Gastroesophageal sphincter (tissue), 4 donors: ENCODE results near the gene GPR160. TPM values are rescaled to one million over a fixed set of nuclear protein-coding genes. Genes with fewer than 3 reads are reported as not detected.

Experiments
- ATAC-seq: fragments of 150-250 bp; one replicate; pipeline ENCODE4 v1.9.1; 2016; ENCODE audit warnings: mild to moderate bottlenecking, moderate library complexity
- H3K27ac ChIP-seq, 4 donors: fragments of 200-600 bp; sonication (generic) in 3 of 4; 1 replicate in 3 of 4; 2 replicates in 1 of 4; pipeline ENCODE4 v1.5.1; 2016 to 2019
- H3K27me3 ChIP-seq: fragments of 200-600 bp; sonication (generic); one replicate; pipeline ENCODE4 v1.5.1; 2019
- H3K36me3 ChIP-seq, 2 donors: fragments of 200-600 bp; sonication (generic); one replicate each; pipeline ENCODE4 v1.5.1; 2019; ENCODE audit warnings: control low read depth in 1 of 2
- H3K4me1 ChIP-seq, 3 donors: fragments of 200-600 bp; sonication (generic); 1 replicate in 2 of 3; 2 replicates in 1 of 3; pipeline ENCODE4 v1.5.1; 2016 to 2019; ENCODE audit warnings: control low read depth in 2 of 3
- H3K4me3 ChIP-seq, 2 donors: fragments of 200-600 bp; sonication (generic); one replicate each; pipeline ENCODE4 v1.5.1; 2019; ENCODE audit warnings: mild to moderate bottlenecking in 1 of 2, moderate library complexity in 1 of 2
- H3K9me3 ChIP-seq, 3 donors: fragments of 200-600 bp; sonication (generic); one replicate each; pipeline ENCODE4 v1.5.1; 2017 to 2019; ENCODE audit warnings: control low read depth in 2 of 3
- CTCF ChIP-seq, 4 experiments: fragments of 200-600 bp in 2 of 4; fragments of 450-650 bp in 2 of 4; sonication (generic) in 1 of 4; IDR thresholded peaks; one replicate each; pipeline ENCODE4 v1.5.1; 2017 to 2019; ENCODE audit warnings: antibody characterized with exemption in 4 of 4, mild to moderate bottlenecking in 2 of 4, moderate library complexity in 2 of 4
- EP300 ChIP-seq: sonication (generic); formaldehyde crosslinking; IDR thresholded peaks from one replicate; pipeline ENCODE4 v1.6.1; 2017; ENCODE audit warnings: antibody characterized with exemption, mild to moderate bottlenecking
- POLR2A ChIP-seq, 2 donors: fragments of 450-650 bp; IDR thresholded peaks; one replicate each; pipeline ENCODE4 v1.6.1; 2017; ENCODE audit warnings: antibody characterized with exemption in 2 of 2, mild to moderate bottlenecking in 2 of 2, moderate library complexity in 1 of 2
- POLR2AphosphoS5 ChIP-seq: sonication (generic); formaldehyde crosslinking; IDR thresholded peaks from one replicate; pipeline ENCODE4 v1.6.1; 2017; ENCODE audit warnings: antibody characterized with exemption
- WGBS, 2 donors: methylation state at CpG; one replicate each; pipeline ENCODE4 v1.1.5; 2018; ENCODE audit warnings: low coverage in 1 of 2; 5-methylcytosine and 5-hydroxymethylcytosine counted together
- total RNA-seq, 4 donors: library from RNA; depleted of rRNA; stranded (reverse); fragments of >200 nt; gene quantifications; one replicate each; pipeline ENCODE4 v1.1.0, GENCODE V29; 2016

The GPR160 gene
- total RNA-seq, 4 donors from 2014 or later: 0.31 to 4.3 (median 0.94) TPM

GRCh38 chr3:170058127-170058526 lies 20.3 kb downstream of the GPR160 start:
- TF ChIP-seq CTCF (IDR thresholded peaks at IDR 0.05) (no peak), POLR2A (IDR thresholded peaks at IDR 0.05) (no peak), EP300 (no peak), POLR2AphosphoS5 (no peak)
- H3K4me3 ChIP-seq: no peak overlapping the region
- 50 to 61% methylated on average over 2 to 6 of the region's 6 CpGs for WGBS, 2 donors

DNA sequence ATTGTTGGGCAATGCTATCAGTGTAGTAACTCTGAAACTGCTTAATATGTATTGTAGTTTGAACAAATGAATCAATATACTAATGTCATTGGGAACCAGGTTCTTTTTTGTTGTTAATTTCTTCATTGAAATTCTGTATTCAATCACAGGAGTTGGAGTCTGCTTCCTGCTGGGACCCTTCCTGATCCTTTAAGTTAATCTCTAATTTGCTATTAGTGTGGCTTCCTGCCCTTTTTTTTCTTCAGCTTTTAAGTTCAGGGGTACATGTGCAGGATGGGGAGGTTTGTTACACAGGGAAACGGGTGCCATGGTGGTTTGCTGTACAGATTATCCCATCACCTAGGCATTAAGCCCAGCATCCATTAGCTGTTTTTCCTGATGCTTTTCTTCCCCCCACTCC lies 21.7 kb downstream of the GPR160 start:
- Histone ChIP-seq H3K4me1 (no peaks in the 10 kb centered on the region), H3K27ac (no peak overlapping the region), H3K36me3 (no peaks in the 10 kb centered on the region), H3K27me3 (no peaks in the 10 kb centered on the region), H3K9me3 (no peaks in the 10 kb centered on the region), H3K4me3 (no peak overlapping the region)
- TF ChIP-seq EP300: no peak
- TF ChIP-seq POLR2AphosphoS5: no peak
- no peak for TF ChIP-seq CTCF (IDR thresholded peaks at IDR 0.05)
- no peak for TF ChIP-seq POLR2A (IDR thresholded peaks at IDR 0.05)
- WGBS, 2 donors: 57% methylated on average over 1 of the region's 1 CpG; no CpG with 5 or more reads in 1 of the 2 donors
- ATAC-seq: no peak

More at GRCh38 chr3:170058127-170058526, 20.3 kb downstream of the GPR160 start:
- H3K9me3 ChIP-seq: no peaks in the 10 kb centered on the region
- no peaks in the 10 kb centered on the region for H3K4me1 ChIP-seq
- H3K36me3 ChIP-seq: no peaks in the 10 kb centered on the region
- no peaks in the 10 kb centered on the region for H3K27me3 ChIP-seq
- ATAC-seq: no peak
- H3K27ac ChIP-seq: no peak overlapping the region

- Histone ChIP-seq H3K36me3 (no peaks in the 10 kb centered on the region), H3K27me3 (no peaks in the 10 kb centered on the region), H3K27ac (no peak overlapping the region), H3K4me3 (no peak overlapping the region), H3K4me1 (no peaks in the 10 kb centered on the region), H3K9me3 (no peaks in the 10 kb centered on the region)
- TF ChIP-seq EP300: no peak
- TF ChIP-seq POLR2A (IDR thresholded peaks at IDR 0.05): no peak
- no peak for TF ChIP-seq CTCF (IDR thresholded peaks at IDR 0.05)
- ATAC-seq: no peak
- WGBS, 2 donors: 96% methylated on average over 11 of the region's 20 CpGs; no CpG with 5 or more reads in 1 of the 2 donors
These were observed 24.3 kb downstream of the GPR160 start for GRCh38 chr3:170062068-170062467.

DNA sequence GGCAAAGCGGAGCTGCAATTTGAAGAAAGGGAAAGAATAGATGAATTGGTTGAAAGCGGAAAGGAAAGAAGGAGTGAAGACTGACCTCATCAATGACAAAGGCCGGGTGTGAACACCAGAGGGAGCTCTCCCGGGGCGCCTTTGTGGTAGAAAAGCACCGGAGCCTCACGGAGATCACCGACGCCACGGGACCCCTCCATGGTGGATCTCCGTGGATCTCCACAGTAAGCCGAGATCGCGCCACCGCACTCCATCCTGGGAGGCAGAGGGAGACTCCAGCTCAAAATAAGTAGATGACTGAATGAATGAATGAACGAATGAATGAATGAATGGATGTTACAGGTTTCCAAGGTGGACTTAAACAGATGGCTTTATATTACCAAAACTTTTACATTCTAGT lies 25.0 kb downstream of the GPR160 start:
- no peaks in the 10 kb centered on the region for H3K4me1 ChIP-seq
- H3K9me3 ChIP-seq: no peaks in the 10 kb centered on the region
- H3K36me3 ChIP-seq: no peaks in the 10 kb centered on the region
- H3K27ac ChIP-seq: no peak overlapping the region
- no peak overlapping the region for H3K4me3 ChIP-seq
- WGBS, 2 donors: 91 to 94% methylated on average over 13 to 16 of the region's 16 CpGs
- no peaks in the 10 kb centered on the region for H3K27me3 ChIP-seq
- ATAC-seq: no peak
- TF ChIP-seq CTCF (IDR thresholded peaks at IDR 0.05) (no peak), EP300 (no peak), POLR2A (IDR thresholded peaks at IDR 0.05) (no peak), POLR2AphosphoS5 (no peak)

DNA sequence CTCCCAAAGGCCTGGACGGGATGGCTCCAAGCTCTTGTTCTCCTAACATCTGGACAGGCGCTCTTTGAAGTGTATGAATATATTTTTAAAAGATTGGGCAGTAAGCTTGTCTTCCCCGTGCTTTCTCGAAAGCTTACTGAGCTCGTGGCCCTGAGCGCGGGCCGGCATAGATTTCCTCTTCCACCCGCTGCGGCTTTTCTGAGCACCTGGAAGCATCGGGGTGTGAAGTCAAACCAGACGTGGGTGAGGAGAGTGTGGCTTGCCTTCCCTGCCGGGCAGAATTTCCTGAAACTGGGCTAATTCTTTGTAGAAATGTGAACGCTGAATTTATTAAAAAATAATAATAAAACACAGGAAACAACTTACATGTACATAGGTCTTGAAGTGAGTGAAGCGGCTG lies 25.9 kb downstream of the GPR160 start:
- ATAC-seq: no peak
- Histone ChIP-seq H3K27me3 (no peaks in the 10 kb centered on the region), H3K9me3 (no peaks in the 10 kb centered on the region), H3K36me3 (no peaks in the 10 kb centered on the region), H3K4me3 (no peak overlapping the region), H3K4me1 (no peaks in the 10 kb centered on the region), H3K27ac (no peak overlapping the region)
- TF ChIP-seq CTCF (IDR thresholded peaks at IDR 0.05) (no peak), EP300 (no peak), POLR2A (IDR thresholded peaks at IDR 0.05) (no peak), POLR2AphosphoS5 (no peak)
- 87 to 91% methylated on average over 13 to 15 of the region's 15 CpGs for WGBS, 2 donors
